ENCODE measurements around the gene STEAP4.

Gene STEAP4

GRCh38 chr7:88306590-88307048 is at the start of gene STEAP4:
Gene STEAP4 (minus strand): TSS chr7:88306894. CDS start chr7:88284269, 22,625 bp downstream.
- peak; percentile 89 for DNase-seq

GRCh38 chr7:88355011-88355410 is 48.3 kb upstream of the STEAP4 start:
- peak; percentile 72 for DNase-seq

- no peak for DNase-seq
Observed at GRCh38 chr7:88350118-88350517, 43.4 kb upstream of the STEAP4 start.

- no peak for DNase-seq
Observed at GRCh38 chr7:88347517-88347916, 40.8 kb upstream of the STEAP4 start.

GRCh38 chr7:88347090-88347489 is 40.4 kb upstream of the STEAP4 start:
- DNase-seq, result no peak

- no peak for DNase-seq
Observed at GRCh38 chr7:88346357-88346756, 39.7 kb upstream of the STEAP4 start.

GRCh38 chr7:88344956-88345832 is 38.5 kb upstream of the STEAP4 start:
- peak; percentile 1 for DNase-seq

- no peak for DNase-seq
Observed at GRCh38 chr7:88344271-88344670, 37.6 kb upstream of the STEAP4 start.

GRCh38 chr7:88339195-88339922 is 32.7 kb upstream of the STEAP4 start:
- no peak for DNase-seq

- DNase-seq, result no peak
Observed at GRCh38 chr7:88338503-88338902, 31.8 kb upstream of the STEAP4 start.

- DNase-seq, result peak; percentile 87
Observed at GRCh38 chr7:88337572-88337971, 30.9 kb upstream of the STEAP4 start.

GRCh38 chr7:88331322-88331721 is 24.6 kb upstream of the STEAP4 start:
- DNase-seq, result no peak

- no peak for DNase-seq
Observed at GRCh38 chr7:88329532-88330463, 23.1 kb upstream of the STEAP4 start.

- DNase-seq, result peak; percentile 83
Observed at GRCh38 chr7:88328787-88329186, 22.1 kb upstream of the STEAP4 start.

GRCh38 chr7:88324699-88325098 is 18.0 kb upstream of the STEAP4 start:
- DNase-seq, result no peak

GRCh38 chr7:88322151-88322550 is 15.5 kb upstream of the STEAP4 start:
- DNase-seq, result peak; percentile 65

- no peak for DNase-seq
Observed at GRCh38 chr7:88321694-88322093, 15.0 kb upstream of the STEAP4 start.

GRCh38 chr7:88318196-88318595 is 11.5 kb upstream of the STEAP4 start:
- DNase-seq, result no peak

GRCh38 chr7:88317422-88317821 is 10.7 kb upstream of the STEAP4 start:
- DNase-seq, result peak; percentile 60

GRCh38 chr7:88316456-88316855 is 9.8 kb upstream of the STEAP4 start:
- DNase-seq, result no peak

GRCh38 chr7:88315522-88315921 is 8.8 kb upstream of the STEAP4 start:
- DNase-seq, result peak; percentile 20

- DNase-seq, result peak; percentile 81
Observed at GRCh38 chr7:88314061-88314491, 7.4 kb upstream of the STEAP4 start.

All from MV-4-11 (cell line).